Neural cell (in vitro differentiated cells): ENCODE data around the gene SIDT1.

Experiments
- CTCF ChIP-seq: fragments of 450-650 bp; IDR thresholded peaks from 2 replicates; pipeline ENCODE4 v1.5.1; 2014; ENCODE audit warnings: antibody characterized with exemption, mild to moderate bottlenecking, moderate library complexity; ENCODE audit not compliant: poor library complexity, severe bottlenecking
- EP300 ChIP-seq: fragments of 450-650 bp; conservative IDR thresholded peaks from 2 replicates; pipeline ENCODE4 v1.6.1; 2014; ENCODE audit warnings: antibody characterized with exemption, mild to moderate bottlenecking, moderate library complexity; ENCODE audit not compliant: poor library complexity, severe bottlenecking
- EZH2 ChIP-seq: fragments of 200-600, 300-800 bp; shearing (Covaris generic), sonication (generic); IDR thresholded peaks from 2 replicates; pipeline ENCODE4 v1.6.1; 2014; ENCODE audit warnings: antibody characterized with exemption, low read length, borderline replicate concordance, mild to moderate bottlenecking; ENCODE audit not compliant: insufficient read depth, poor library complexity, severe bottlenecking
- POLR2AphosphoS5 ChIP-seq: IDR thresholded peaks from 2 replicates; pipeline ENCODE4 v1.6.1; 2012
- RAD21 ChIP-seq: fragments of 450-650 bp; conservative IDR thresholded peaks from 2 replicates; pipeline ENCODE4 v1.6.1; 2014; ENCODE audit warnings: antibody characterized with exemption, mild to moderate bottlenecking, moderate library complexity

GRCh38 chr3:113534365-113534764 is 2.0 kb downstream of the SIDT1 start:
- TF ChIP-seq CTCF = no peak
- TF ChIP-seq RAD21 = no peak
- TF ChIP-seq EP300 = no peak
- TF ChIP-seq EZH2 = no peak
- no peak for TF ChIP-seq POLR2AphosphoS5
